ENCODE results near the gene DKK2.

DKK2 gene

DNA sequence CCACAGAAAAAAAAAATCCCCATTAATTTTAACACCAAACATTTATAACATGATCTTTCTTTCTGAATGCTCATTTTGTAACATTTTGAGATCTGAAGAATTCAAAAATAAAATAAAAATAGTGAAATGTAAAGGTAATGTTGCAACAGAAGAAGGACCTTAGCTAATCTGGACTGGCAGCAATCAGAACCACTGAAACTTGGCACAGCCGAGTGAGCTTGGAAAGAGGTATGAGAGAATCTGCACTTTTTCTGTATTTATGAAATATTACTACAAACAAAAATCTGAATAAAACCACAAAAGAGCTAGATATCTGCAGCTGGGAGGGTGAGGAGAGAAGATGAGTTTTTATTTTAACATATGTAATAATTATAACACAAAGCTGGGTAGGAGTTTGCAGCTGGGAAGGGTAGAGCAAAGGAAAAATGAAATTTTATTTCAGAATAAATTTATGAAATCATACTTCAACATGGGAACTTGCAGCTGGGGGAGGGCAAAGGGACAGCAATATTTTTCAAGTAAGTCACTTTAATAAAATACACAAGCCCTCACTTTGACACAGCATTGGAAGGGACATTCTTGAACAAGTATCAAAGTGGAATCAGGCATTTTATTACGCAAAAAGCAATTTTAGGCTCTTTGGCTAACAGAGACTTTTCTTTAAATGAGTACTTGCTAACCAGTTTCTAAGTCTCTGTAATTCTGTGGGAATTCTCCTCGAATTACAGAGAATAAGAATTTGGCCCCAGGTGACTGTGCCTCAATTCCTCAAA is 26.7 kb downstream of the DKK2 start:
- H3K27ac ChIP-seq (ENCODE audit: low read depth, low read length), result no peak overlapping the region
- H3K4me3 ChIP-seq (ENCODE audit: low read depth, low read length), result no peak overlapping the region
- no peaks in the 10 kb centered on the region for H3K36me3 ChIP-seq (ENCODE audit: control insufficient read depth, insufficient read depth, low read length)
- no peaks in the 10 kb centered on the region for H3K9me3 ChIP-seq (ENCODE audit: control insufficient read depth, insufficient read depth, low read length)
- no peak overlapping the region for H3K9ac ChIP-seq (ENCODE audit: low read depth, low read length)
- H3K27me3 ChIP-seq (ENCODE audit: control insufficient read depth, insufficient read depth, low read length), result no peaks in the 10 kb centered on the region
- H3K4me1 ChIP-seq (ENCODE audit: control insufficient read depth, insufficient read depth, low read length), result no peaks in the 10 kb centered on the region; the same call in 1 of the 2 replicates

GRCh38 chr4:107008115-107008514 is 28.0 kb downstream of the DKK2 start:
- no peak overlapping the region for H3K27ac ChIP-seq (ENCODE audit: low read depth, low read length)
- H3K4me1 ChIP-seq (ENCODE audit: control insufficient read depth, insufficient read depth, low read length), result no peaks in the 10 kb centered on the region; the same call in 1 of the 2 replicates
- no peaks in the 10 kb centered on the region for H3K36me3 ChIP-seq (ENCODE audit: control insufficient read depth, insufficient read depth, low read length)
- H3K9me3 ChIP-seq (ENCODE audit: control insufficient read depth, insufficient read depth, low read length), result no peaks in the 10 kb centered on the region
- no peaks in the 10 kb centered on the region for H3K27me3 ChIP-seq (ENCODE audit: control insufficient read depth, insufficient read depth, low read length)
- no peak overlapping the region for H3K4me3 ChIP-seq (ENCODE audit: low read depth, low read length)
- H3K9ac ChIP-seq (ENCODE audit: low read depth, low read length), result no peak overlapping the region

GRCh38 chr4:107006218-107006617 is 29.9 kb downstream of the DKK2 start:
- Histone ChIP-seq H3K27ac (ENCODE audit: low read depth, low read length) (no peak overlapping the region), H3K27me3 (ENCODE audit: control insufficient read depth, insufficient read depth, low read length) (no peaks in the 10 kb centered on the region), H3K4me3 (ENCODE audit: low read depth, low read length) (no peak overlapping the region), H3K9ac (ENCODE audit: low read depth, low read length) (no peak overlapping the region), H3K36me3 (ENCODE audit: control insufficient read depth, insufficient read depth, low read length) (no peaks in the 10 kb centered on the region), H3K9me3 (ENCODE audit: control insufficient read depth, insufficient read depth, low read length) (no peaks in the 10 kb centered on the region), H3K4me1 (ENCODE audit: control insufficient read depth, insufficient read depth, low read length) (no peaks in the 10 kb centered on the region; the same call in 1 of the 2 replicates)

- Histone ChIP-seq H3K9ac (ENCODE audit: low read depth, low read length) (no peak overlapping the region), H3K27ac (ENCODE audit: low read depth, low read length) (no peak overlapping the region), H3K4me1 (ENCODE audit: control insufficient read depth, insufficient read depth, low read length) (peaks cover 3% of the 10 kb centered on the region; the same call in 1 of the 2 replicates), H3K36me3 (ENCODE audit: control insufficient read depth, insufficient read depth, low read length) (no peaks in the 10 kb centered on the region), H3K4me3 (ENCODE audit: low read depth, low read length) (no peak overlapping the region), H3K27me3 (ENCODE audit: control insufficient read depth, insufficient read depth, low read length) (no peaks in the 10 kb centered on the region), H3K9me3 (ENCODE audit: control insufficient read depth, insufficient read depth, low read length) (no peaks in the 10 kb centered on the region)
Observed at GRCh38 chr4:106996490-106996889, 39.6 kb downstream of the DKK2 start.

DNA sequence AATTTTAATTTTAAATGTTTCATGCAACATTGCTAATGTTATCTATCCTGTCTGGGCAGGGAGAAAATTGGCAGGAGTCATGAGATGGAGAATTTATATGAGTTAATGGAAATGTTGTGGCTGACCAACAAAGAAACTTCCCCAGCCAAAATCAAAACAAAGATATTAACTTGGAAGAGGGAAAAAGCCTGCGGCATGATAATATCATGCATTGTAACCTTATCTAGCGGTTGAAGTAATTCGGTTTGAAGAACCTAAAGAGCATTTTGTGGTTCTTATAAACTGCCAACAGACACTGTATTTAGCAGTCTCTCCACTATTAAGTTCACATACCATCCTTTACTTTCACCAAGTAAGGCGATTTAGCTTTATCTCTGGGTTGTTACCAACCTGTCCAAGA is 42.3 kb downstream of the DKK2 start:
- Histone ChIP-seq H3K4me1 (ENCODE audit: control insufficient read depth, insufficient read depth, low read length) (peaks cover 3% of the 10 kb centered on the region; the same call in 1 of the 2 replicates), H3K27ac (ENCODE audit: low read depth, low read length) (no peak overlapping the region), H3K27me3 (ENCODE audit: control insufficient read depth, insufficient read depth, low read length) (no peaks in the 10 kb centered on the region), H3K9ac (ENCODE audit: low read depth, low read length) (no peak overlapping the region), H3K9me3 (ENCODE audit: control insufficient read depth, insufficient read depth, low read length) (no peaks in the 10 kb centered on the region), H3K36me3 (ENCODE audit: control insufficient read depth, insufficient read depth, low read length) (no peaks in the 10 kb centered on the region), H3K4me3 (ENCODE audit: low read depth, low read length) (no peak overlapping the region)

- Histone ChIP-seq H3K27me3 (ENCODE audit: control insufficient read depth, insufficient read depth, low read length) (no peaks in the 10 kb centered on the region), H3K36me3 (ENCODE audit: control insufficient read depth, insufficient read depth, low read length) (no peaks in the 10 kb centered on the region), H3K9me3 (ENCODE audit: control insufficient read depth, insufficient read depth, low read length) (no peaks in the 10 kb centered on the region), H3K4me3 (ENCODE audit: low read depth, low read length) (no peak overlapping the region), H3K27ac (ENCODE audit: low read depth, low read length) (no peak overlapping the region), H3K4me1 (ENCODE audit: control insufficient read depth, insufficient read depth, low read length) (peaks cover 2% of the 10 kb centered on the region), H3K9ac (ENCODE audit: low read depth, low read length) (no peak overlapping the region)
Observed at GRCh38 chr4:106987311-106987710, 48.8 kb downstream of the DKK2 start.

DNA sequence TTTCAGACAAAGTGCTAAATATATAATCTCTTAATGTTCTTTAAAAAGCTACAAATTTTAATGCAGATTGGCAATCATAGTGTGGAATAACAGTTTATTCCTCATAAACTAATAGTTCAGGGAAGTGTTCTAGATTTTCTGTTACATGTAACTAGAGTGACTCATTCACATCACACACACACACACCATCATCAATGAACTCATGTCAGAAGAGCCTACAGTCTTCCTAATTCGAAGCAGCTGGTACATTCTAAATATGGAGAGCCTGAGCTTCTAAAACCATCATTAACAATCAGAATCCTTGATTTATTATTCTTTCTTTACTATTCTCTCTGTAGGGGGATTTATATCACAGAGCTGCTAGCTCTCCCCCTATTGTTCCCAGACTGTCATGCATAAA is 49.6 kb downstream of the DKK2 start:
- Histone ChIP-seq H3K9ac (ENCODE audit: low read depth, low read length) (no peak overlapping the region), H3K27ac (ENCODE audit: low read depth, low read length) (no peak overlapping the region), H3K4me3 (ENCODE audit: low read depth, low read length) (no peak overlapping the region), H3K27me3 (ENCODE audit: control insufficient read depth, insufficient read depth, low read length) (no peaks in the 10 kb centered on the region), H3K4me1 (ENCODE audit: control insufficient read depth, insufficient read depth, low read length) (peaks cover 9% of the 10 kb centered on the region), H3K9me3 (ENCODE audit: control insufficient read depth, insufficient read depth, low read length) (no peaks in the 10 kb centered on the region), H3K36me3 (ENCODE audit: control insufficient read depth, insufficient read depth, low read length) (no peaks in the 10 kb centered on the region)

GRCh38 chr4:106985830-106986229 is 50.3 kb downstream of the DKK2 start:
- Histone ChIP-seq H3K4me1 (ENCODE audit: control insufficient read depth, insufficient read depth, low read length) (peaks cover 12% of the 10 kb centered on the region), H3K27me3 (ENCODE audit: control insufficient read depth, insufficient read depth, low read length) (no peaks in the 10 kb centered on the region), H3K4me3 (ENCODE audit: low read depth, low read length) (no peak overlapping the region), H3K27ac (ENCODE audit: low read depth, low read length) (no peak overlapping the region), H3K36me3 (ENCODE audit: control insufficient read depth, insufficient read depth, low read length) (no peaks in the 10 kb centered on the region), H3K9me3 (ENCODE audit: control insufficient read depth, insufficient read depth, low read length) (no peaks in the 10 kb centered on the region), H3K9ac (ENCODE audit: low read depth, low read length) (no peak overlapping the region)

- Histone ChIP-seq H3K9ac (ENCODE audit: low read depth, low read length) (no peak overlapping the region), H3K36me3 (ENCODE audit: control insufficient read depth, insufficient read depth, low read length) (no peaks in the 10 kb centered on the region), H3K4me1 (ENCODE audit: control insufficient read depth, insufficient read depth, low read length) (peaks cover 27% of the 10 kb centered on the region), H3K4me3 (ENCODE audit: low read depth, low read length) (no peak overlapping the region), H3K9me3 (ENCODE audit: control insufficient read depth, insufficient read depth, low read length) (no peaks in the 10 kb centered on the region), H3K27me3 (ENCODE audit: control insufficient read depth, insufficient read depth, low read length) (no peaks in the 10 kb centered on the region), H3K27ac (ENCODE audit: low read depth, low read length) (no peak overlapping the region)
Observed at GRCh38 chr4:106982711-106983211, 53.4 kb downstream of the DKK2 start.

GRCh38 chr4:106981431-106981830 is 54.7 kb downstream of the DKK2 start:
- no peaks in the 10 kb centered on the region for H3K9me3 ChIP-seq (ENCODE audit: control insufficient read depth, insufficient read depth, low read length)
- no peak overlapping the region for H3K9ac ChIP-seq (ENCODE audit: low read depth, low read length)
- peaks cover 27% of the 10 kb centered on the region for H3K4me1 ChIP-seq (ENCODE audit: control insufficient read depth, insufficient read depth, low read length)
- H3K4me3 ChIP-seq (ENCODE audit: low read depth, low read length), result peak overlapping the region; percentile 1; the same call in 1 of the 2 replicates
- no peaks in the 10 kb centered on the region for H3K27me3 ChIP-seq (ENCODE audit: control insufficient read depth, insufficient read depth, low read length)
- H3K36me3 ChIP-seq (ENCODE audit: control insufficient read depth, insufficient read depth, low read length), result no peaks in the 10 kb centered on the region
- peak overlapping the region; percentile 40 for H3K27ac ChIP-seq (ENCODE audit: low read depth, low read length)

DNA sequence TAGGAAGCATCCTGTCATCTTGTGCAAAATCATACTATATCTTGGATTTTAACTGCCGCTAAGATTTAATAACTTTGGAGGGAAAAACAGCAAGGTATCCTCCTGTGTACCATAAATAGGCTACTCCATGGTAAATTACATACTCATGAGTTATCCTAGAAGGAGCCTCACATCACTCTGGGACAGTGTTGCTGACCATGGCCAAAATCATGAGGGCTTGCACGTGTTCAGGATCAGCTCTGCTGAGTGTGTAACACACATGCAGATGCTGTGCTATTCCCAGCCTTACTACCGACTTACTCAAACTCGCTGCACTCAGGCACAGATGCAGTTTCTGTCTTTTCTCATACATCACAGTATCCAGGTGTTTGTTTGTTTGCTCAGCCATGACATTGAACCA is 56.6 kb downstream of the DKK2 start:
- H3K27ac ChIP-seq (ENCODE audit: low read depth, low read length), result no peak overlapping the region
- H3K9me3 ChIP-seq (ENCODE audit: control insufficient read depth, insufficient read depth, low read length), result no peaks in the 10 kb centered on the region
- no peaks in the 10 kb centered on the region for H3K36me3 ChIP-seq (ENCODE audit: control insufficient read depth, insufficient read depth, low read length)
- H3K4me3 ChIP-seq (ENCODE audit: low read depth, low read length), result no peak overlapping the region
- H3K4me1 ChIP-seq (ENCODE audit: control insufficient read depth, insufficient read depth, low read length), result peaks cover 27% of the 10 kb centered on the region
- H3K9ac ChIP-seq (ENCODE audit: low read depth, low read length), result no peak overlapping the region
- no peaks in the 10 kb centered on the region for H3K27me3 ChIP-seq (ENCODE audit: control insufficient read depth, insufficient read depth, low read length)
